ENCODE data around the gene ZNF664. TPM values are rescaled to one million over a fixed set of nuclear protein-coding genes. Genes with fewer than 3 reads are reported as not detected.

The ZNF664 gene
- polyA plus RNA-seq (2012; ENCODE audit: missing spikeins) = 36.2 TPM

DNA sequence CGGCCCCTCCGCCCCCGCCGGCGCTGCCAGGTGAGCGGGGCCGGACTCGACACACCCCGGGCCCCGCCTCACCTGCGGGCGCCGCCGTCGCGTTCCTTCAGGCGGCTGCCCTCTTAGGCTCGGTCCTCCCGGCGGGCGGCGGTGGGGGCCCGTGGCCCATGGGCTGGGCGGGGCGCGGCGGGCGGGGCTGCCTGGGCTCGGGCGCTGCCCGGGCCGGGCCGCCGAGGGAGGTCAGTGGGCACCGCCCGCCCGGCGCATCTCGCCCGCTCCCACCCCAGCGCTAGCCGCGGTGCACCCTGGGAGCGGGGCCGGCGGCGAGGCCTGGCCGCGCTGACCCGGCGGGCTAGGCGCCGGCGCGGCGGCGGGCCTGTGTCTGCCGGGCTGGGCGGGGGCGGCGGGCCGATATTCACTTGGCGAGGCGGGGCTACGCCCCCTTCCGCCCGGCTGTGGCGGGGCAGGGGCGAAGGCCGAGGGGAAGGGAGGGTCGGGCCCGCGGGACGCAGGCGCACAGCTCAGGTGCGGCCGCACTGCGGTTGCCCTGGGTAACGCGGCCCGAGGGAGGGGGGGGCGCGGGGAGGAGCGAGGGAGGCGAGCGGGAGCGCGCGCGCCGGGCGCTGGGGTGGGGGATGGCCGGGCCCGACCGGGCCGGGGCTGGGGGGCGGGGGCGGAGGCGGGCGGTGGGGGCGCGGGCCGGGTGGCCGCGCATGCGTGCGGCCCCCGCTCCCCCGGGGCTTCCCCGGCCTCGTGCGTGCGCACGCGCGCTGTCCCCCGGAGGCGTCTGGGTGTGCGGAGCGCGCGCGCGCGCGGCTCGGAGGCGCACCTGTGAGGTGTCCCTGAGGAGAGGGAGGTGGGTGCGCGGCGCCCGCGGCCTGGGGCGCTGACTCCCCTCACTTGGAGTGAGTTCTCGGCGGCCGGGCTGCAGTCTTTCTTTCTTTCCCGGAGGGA, at the start of gene ZNF664, which contains the start of gene CCDC92:
TSS of gene ZNF664 (plus strand) at position 759 of the 945 bp plus-strand sequence. CDS start 38,930 bp downstream, outside the sequence.
TSS of gene CCDC92 (minus strand) at position 375 of the 945 bp plus-strand sequence. CDS start 28,526 bp downstream, outside the sequence.
- FAIRE-seq (peak; percentile 98), DNase-seq (ENCODE audit: insufficient read length) (peak; percentile 96)
- TF ChIP-seq POLR2A (IDR thresholded peaks at IDR 0.05; ENCODE audit: low read depth, low read length) = peak; percentile 62
- TF ChIP-seq TAF1 (IDR thresholded peaks at IDR 0.05; ENCODE audit: borderline replicate concordance, low read depth, low read length) = no peak
- TF ChIP-seq POLR2AphosphoS5 (IDR thresholded peaks at IDR 0.05; ENCODE audit: low read depth, low read length) = no peak

DNA sequence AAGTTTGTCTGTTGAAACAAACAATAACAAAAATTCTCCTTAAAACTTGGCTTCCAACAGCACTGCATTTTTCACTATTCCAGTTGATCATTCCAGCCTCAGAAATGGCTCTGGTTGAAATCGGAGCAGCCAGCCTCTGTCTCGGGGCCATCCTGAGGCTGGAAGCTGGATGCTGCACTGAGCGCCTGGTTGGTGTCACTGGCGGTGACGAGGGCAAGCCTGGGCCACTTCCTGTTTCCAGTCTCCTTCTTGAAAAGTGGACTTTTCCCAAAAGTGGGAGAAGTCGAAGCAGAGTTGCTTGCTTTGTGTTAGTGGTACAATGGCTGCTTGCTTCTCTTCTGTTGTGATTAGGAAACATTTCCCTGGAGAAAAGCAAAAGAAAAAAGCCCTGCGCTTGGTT, 49.1 kb upstream of the ZNF664 start:
- TF ChIP-seq TAF1 (IDR thresholded peaks at IDR 0.05; ENCODE audit: borderline replicate concordance, low read depth, low read length) (no peak), POLR2A (IDR thresholded peaks at IDR 0.05; ENCODE audit: low read depth, low read length) (no peak), POLR2AphosphoS5 (IDR thresholded peaks at IDR 0.05; ENCODE audit: low read depth, low read length) (no peak)
- DNase-seq (ENCODE audit: insufficient read length) (no peak), FAIRE-seq (no peak)

DNA sequence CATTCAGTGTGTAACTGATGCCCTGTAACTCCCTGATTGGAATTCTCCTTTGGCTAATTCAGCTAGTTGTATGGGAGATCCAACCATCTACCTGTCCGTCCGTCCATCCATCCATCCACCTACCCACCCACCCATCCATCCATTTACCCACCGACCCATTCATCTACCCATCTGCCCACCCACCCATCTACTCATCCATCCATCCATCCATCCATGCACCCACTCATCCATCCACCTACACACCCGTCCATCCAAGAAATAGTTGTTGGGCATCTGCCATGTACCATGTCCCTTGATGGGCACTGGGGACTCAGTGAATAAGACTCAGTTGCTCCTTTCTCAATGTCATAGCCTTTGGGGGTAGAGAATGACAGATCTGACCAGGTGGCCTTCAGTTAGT, 48.5 kb upstream of the ZNF664 start:
- no peak for TF ChIP-seq POLR2AphosphoS5 (IDR thresholded peaks at IDR 0.05; ENCODE audit: low read depth, low read length)
- no peak for TF ChIP-seq TAF1 (IDR thresholded peaks at IDR 0.05; ENCODE audit: borderline replicate concordance, low read depth, low read length)
- TF ChIP-seq POLR2A (IDR thresholded peaks at IDR 0.05; ENCODE audit: low read depth, low read length) = no peak
- FAIRE-seq = no peak
- DNase-seq (ENCODE audit: insufficient read length) = no peak

DNA sequence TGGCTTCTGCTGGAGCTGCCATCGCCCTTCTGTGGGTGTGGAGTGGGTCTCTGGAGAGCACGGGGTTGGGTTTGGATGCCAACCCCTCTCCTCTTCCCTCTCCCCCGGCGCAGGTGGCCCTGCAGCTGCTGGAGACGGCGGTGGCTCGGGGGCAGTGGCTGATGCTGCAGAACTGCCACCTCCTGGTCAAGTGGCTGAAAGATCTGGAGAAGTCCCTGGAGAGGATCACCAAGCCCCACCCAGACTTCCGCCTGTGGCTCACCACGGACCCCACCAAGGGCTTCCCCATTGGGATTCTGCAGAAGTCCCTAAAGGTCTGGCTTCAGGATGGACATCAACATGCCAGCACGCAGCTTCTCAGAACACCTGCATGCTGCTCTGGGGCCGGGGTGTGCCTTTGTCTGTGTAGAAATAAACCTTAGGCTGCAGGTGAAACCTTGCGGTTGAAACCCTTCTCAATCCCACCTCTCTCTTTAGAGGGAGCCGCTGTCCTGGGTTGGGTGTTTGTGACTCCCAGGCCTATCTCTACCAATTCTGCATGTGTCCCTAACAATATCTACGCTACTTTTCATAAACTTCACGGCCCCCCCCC, 44.6 kb upstream of the ZNF664 start:
- no peak for TF ChIP-seq POLR2AphosphoS5 (IDR thresholded peaks at IDR 0.05; ENCODE audit: low read depth, low read length)
- no peak for TF ChIP-seq POLR2A (IDR thresholded peaks at IDR 0.05; ENCODE audit: low read depth, low read length)
- TF ChIP-seq TAF1 (IDR thresholded peaks at IDR 0.05; ENCODE audit: borderline replicate concordance, low read depth, low read length) = no peak
- no peak for FAIRE-seq
- DNase-seq (ENCODE audit: insufficient read length) = no peak

DNA sequence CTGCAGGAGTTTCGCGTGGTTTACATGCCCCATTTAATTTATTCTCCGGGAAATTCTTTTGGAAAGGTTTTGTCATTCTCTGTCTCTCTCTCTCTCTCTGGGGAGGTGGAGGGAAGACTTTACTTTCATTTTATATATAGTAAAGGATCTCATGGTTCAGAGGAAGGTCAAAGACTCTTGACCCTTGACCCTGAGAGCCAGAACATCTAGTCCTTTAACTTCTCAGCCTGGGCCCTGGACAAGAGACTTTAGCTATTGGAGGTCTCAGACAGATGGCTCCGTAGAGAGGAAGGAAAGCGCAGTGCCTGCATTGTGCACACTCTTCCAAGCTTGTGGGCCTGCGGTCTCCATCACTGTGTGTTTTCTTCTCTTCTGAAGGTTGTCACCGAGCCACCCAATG, 44.1 kb upstream of the ZNF664 start:
- no peak for DNase-seq (ENCODE audit: insufficient read length)
- no peak for TF ChIP-seq POLR2AphosphoS5 (IDR thresholded peaks at IDR 0.05; ENCODE audit: low read depth, low read length)
- no peak for FAIRE-seq

DNA sequence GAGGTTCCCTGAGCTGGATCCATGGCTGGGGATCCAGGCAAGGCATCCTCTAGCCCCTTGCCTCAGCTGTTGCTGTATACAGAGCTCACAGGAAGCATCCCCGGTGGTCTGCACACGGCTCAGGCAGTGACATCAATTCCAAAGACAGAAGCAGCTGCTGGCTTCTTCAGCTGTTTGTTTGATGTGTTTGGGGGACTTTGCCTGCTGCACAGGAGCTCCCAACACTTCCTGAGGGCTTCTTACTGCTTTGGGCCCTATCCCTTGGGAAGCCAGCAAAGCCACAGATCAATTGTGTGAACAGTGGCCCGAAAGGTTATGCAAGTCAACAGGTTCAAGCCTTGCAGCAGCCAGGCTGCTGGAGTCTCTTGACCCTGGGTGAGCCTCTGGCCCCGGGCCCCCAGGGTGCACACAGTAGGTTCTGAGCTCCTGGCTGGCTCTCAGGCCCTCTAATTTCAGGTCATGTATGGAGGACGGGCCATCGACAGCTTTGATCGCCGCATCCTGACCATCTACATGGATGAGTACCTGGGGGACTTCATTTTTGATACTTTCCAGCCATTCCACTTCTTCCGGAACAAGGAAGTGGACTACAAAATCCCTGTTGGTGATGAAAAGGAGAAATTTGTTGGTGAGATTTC, 43.0 kb upstream of the ZNF664 start:
- no peak for TF ChIP-seq POLR2A (IDR thresholded peaks at IDR 0.05; ENCODE audit: low read depth, low read length)
- TF ChIP-seq POLR2AphosphoS5 (IDR thresholded peaks at IDR 0.05; ENCODE audit: low read depth, low read length) = no peak
- no peak for TF ChIP-seq TAF1 (IDR thresholded peaks at IDR 0.05; ENCODE audit: borderline replicate concordance, low read depth, low read length)
- FAIRE-seq = no peak
- DNase-seq (ENCODE audit: insufficient read length) = no peak

DNA sequence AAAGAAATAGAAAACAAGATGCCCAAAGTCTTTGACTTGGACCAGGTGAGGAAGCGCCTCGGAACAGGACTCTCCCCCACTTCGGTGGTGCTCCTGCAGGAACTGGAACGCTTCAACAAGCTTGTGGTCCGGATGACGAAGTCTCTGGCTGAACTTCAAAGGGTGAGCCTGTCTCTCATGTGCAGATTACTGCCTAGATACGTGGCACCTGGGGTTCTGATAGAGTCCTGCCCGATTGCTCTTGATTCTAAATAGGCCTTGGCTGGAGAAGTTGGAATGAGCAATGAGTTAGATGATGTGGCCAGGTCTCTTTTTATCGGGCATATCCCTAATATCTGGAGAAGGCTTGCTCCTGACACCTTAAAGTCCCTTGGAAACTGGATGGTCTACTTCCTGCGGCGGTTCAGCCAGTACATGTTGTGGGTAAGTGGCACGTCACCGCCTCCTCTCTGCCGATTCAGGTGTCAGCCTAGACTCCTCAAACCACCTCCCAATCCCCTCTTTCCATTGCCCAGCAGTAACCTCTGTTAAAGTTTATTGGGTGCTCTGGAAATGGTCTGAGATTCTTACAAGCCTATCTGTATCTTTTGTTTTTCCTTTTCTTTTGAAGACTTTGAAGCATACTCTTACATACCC, 41.2 kb upstream of the ZNF664 start:
- FAIRE-seq = no peak
- TF ChIP-seq POLR2AphosphoS5 (IDR thresholded peaks at IDR 0.05; ENCODE audit: low read depth, low read length) = no peak
- TF ChIP-seq TAF1 (IDR thresholded peaks at IDR 0.05; ENCODE audit: borderline replicate concordance, low read depth, low read length) = no peak
- no peak for TF ChIP-seq POLR2A (IDR thresholded peaks at IDR 0.05; ENCODE audit: low read depth, low read length)
- no peak for DNase-seq (ENCODE audit: insufficient read length)

DNA sequence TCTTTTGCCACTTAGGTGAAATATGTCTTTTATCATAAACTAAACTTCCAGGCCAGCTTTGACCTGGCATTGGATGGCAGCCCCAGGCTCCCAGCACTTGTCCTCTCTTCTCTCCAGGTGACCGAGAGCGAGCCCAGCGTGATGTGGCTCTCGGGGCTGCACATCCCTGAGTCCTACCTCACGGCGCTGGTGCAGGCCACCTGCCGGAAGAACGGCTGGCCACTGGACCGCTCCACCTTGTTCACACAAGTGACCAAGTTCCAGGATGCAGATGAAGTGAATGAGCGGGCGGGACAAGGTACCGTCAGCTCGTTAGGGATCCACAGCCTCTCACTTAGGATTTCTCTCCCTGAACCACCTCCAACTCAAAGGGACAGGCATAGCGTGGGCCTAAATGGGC, 39.8 kb upstream of the ZNF664 start:
- no peak for TF ChIP-seq TAF1 (IDR thresholded peaks at IDR 0.05; ENCODE audit: borderline replicate concordance, low read depth, low read length)
- TF ChIP-seq POLR2AphosphoS5 (IDR thresholded peaks at IDR 0.05; ENCODE audit: low read depth, low read length) = no peak
- no peak for TF ChIP-seq POLR2A (IDR thresholded peaks at IDR 0.05; ENCODE audit: low read depth, low read length)
- no peak for DNase-seq (ENCODE audit: insufficient read length)
- FAIRE-seq = no peak

DNA sequence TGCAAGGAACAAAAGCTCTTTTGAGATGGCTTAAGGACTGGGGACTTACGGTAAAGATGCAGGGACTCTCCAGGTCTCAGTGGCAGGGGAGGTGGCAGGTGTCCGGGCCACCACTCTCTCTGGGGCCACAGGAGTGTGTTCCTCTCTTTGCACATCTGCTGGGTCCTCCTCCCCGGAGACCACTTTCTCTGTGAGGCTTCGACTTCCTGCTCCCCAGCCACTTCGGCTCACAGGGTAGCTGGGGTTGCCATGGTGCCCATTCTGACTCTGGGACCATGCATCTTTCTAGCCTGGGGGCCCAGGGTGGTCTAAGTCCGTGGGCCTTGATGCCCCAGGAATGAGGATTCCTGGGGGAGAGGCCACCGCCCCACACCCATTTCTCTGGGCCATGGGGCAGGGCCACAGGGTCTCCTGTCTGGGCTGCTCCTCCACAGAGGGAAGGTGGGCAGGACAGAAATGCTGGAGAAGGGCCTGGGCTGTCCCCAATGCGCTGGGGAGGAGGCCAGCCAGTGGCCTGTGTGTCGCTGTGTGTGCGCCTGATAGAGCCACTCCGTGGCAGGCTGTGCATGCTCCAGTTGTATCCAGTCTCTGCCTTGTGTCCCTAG, 38.9 kb upstream of the ZNF664 start:
- no peak for DNase-seq (ENCODE audit: insufficient read length)
- no peak for TF ChIP-seq POLR2AphosphoS5 (IDR thresholded peaks at IDR 0.05; ENCODE audit: low read depth, low read length)
- no peak for TF ChIP-seq TAF1 (IDR thresholded peaks at IDR 0.05; ENCODE audit: borderline replicate concordance, low read depth, low read length)
- TF ChIP-seq POLR2A (IDR thresholded peaks at IDR 0.05; ENCODE audit: low read depth, low read length) = no peak
- FAIRE-seq = no peak

DNA sequence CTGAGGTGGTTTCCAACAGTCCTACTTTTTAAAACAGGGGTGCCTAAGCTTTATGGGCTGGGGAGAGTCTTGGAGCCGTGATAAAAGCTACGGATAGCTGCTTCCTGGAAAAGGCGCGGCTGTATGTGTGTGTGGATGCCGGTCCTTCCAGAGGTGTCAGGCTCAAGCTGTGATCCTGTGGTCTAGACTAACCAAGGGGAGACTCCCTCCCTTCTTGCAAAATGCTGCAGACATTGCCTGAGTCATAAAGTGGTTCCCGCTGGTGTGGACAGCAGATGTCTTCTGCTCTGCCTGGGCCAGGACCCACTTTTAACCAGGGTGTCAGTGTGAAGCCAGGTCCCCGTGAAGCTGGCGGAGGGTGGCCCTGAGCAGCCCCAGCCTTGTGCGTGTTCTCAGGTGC, 38.2 kb upstream of the ZNF664 start:
- DNase-seq (ENCODE audit: insufficient read length) = no peak
- FAIRE-seq = no peak
- TF ChIP-seq POLR2A (IDR thresholded peaks at IDR 0.05; ENCODE audit: low read depth, low read length) (no peak), POLR2AphosphoS5 (IDR thresholded peaks at IDR 0.05; ENCODE audit: low read depth, low read length) (no peak), TAF1 (IDR thresholded peaks at IDR 0.05; ENCODE audit: borderline replicate concordance, low read depth, low read length) (no peak)

DNA sequence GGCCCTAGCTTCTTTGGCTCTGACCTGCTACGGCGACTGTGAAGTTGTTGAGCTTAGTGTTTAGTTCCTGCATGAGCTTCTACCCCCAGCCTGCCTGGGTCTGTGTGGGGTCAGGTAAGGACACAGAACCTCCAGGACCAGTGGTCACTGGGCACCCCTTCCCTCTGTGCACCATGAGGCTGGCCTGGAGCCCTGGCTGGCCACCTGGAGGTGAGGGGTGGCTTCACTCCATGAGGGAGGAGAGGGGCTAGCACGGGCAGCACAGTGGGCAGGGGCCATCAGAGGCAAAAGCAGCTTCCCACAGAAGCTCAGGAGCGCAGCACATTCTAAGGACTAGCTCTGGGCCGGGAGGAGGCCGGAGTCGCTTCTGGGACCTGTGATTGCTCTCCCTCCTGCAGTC, 37.1 kb upstream of the ZNF664 start:
- DNase-seq (ENCODE audit: insufficient read length) (no peak), FAIRE-seq (no peak)
- no peak for TF ChIP-seq POLR2A (IDR thresholded peaks at IDR 0.05; ENCODE audit: low read depth, low read length)
- TF ChIP-seq TAF1 (IDR thresholded peaks at IDR 0.05; ENCODE audit: borderline replicate concordance, low read depth, low read length) = no peak
- no peak for TF ChIP-seq POLR2AphosphoS5 (IDR thresholded peaks at IDR 0.05; ENCODE audit: low read depth, low read length)

Measured in GM12892 (cell line).